B cell (primary cell): ENCODE measurements around the gene SRPX2. TPM values are rescaled to one million over a fixed set of nuclear protein-coding genes. Genes with fewer than 3 reads are reported as not detected.

Experiments
- ATAC-seq: fragments of 200-7000 bp; cut with Tn5 transposase; one replicate; pipeline ENCODE4 v1.10.0; 2021; ENCODE audit warnings: low read depth, mild to moderate bottlenecking, moderate number of reproducible peaks, moderate library complexity
- CTCF ChIA-PET: fragments of 350-600 bp; sonication (Branson Sonifier 250); formaldehyde crosslinking; loops from one replicate; lab custom pipeline; 2021; ENCODE audit warnings: antibody characterized with exemption, inconsistent platforms; lab: Charles Lee
- POLR2A ChIA-PET: fragments of 350-600 bp; sonication (Branson Sonifier 250); formaldehyde crosslinking; loops from one replicate; lab custom pipeline; 2021; ENCODE audit warnings: antibody characterized with exemption; lab: Charles Lee
- DNase-seq: peaks from one replicate; pipeline ENCODE4 v3.0.0; 2013
- H2AFZ ChIP-seq: 2 replicates; pipeline ENCODE4 v1.6.1; 2012; ENCODE audit warnings: mild to moderate bottlenecking, low read depth, low read length; ENCODE audit not compliant: insufficient read depth, poor library complexity, severe bottlenecking
- H3K27ac ChIP-seq, 2 donors: 1 replicate in 1 of 2; 2 replicates in 1 of 2; pipeline ENCODE4 v1.5.1; 2012 to 2013; ENCODE audit warnings: low read length in 2 of 2, mild to moderate bottlenecking in 2 of 2, moderate library complexity in 1 of 2
- H3K27me3 ChIP-seq, 4 experiments: fragments of 200-600 bp in 1 of 4; sonication (generic) in 1 of 4; replicated peaks in 1 of 4; 1 replicate in 2 of 4; 2 replicates in 2 of 4; pipeline versions ENCODE4 v1.6.1 to v1.7.0; 2013 to 2016; ENCODE audit warnings: low read length in 3 of 4, mild to moderate bottlenecking in 2 of 4, mixed read lengths in 1 of 4, moderate library complexity in 1 of 4; ENCODE audit not compliant: insufficient read depth in 4 of 4, control insufficient read depth in 3 of 4; ENCODE audit errors: control extremely low read depth in 1 of 4
- H3K36me3 ChIP-seq, 2 experiments: replicated peaks in 1 of 2; 1 replicate in 1 of 2; 2 replicates in 1 of 2; pipeline versions ENCODE4 v1.6.1 to v1.7.1; 2013; ENCODE audit warnings: low read length in 1 of 2; ENCODE audit not compliant: insufficient read depth in 2 of 2, control insufficient read depth in 1 of 2; ENCODE audit errors: control extremely low read depth in 1 of 2, extremely low read depth in 1 of 2
- H3K4me1 ChIP-seq, 2 donors: fragments of 200-600 bp in 1 of 2; sonication (generic) in 1 of 2; 1 replicate in 1 of 2; 2 replicates in 1 of 2; pipeline versions ENCODE4 v1.5.1 to v1.6.1; 2013 to 2017; ENCODE audit warnings: low read length in 2 of 2; ENCODE audit not compliant: control insufficient read depth in 2 of 2, insufficient read depth in 2 of 2
- H3K4me2 ChIP-seq: replicated peaks from 2 replicates; pipeline ENCODE3; 2012; ENCODE audit warnings: mild to moderate bottlenecking, low read depth, low read length; ENCODE audit not compliant: poor library complexity, severe bottlenecking
- H3K4me3 ChIP-seq, 5 experiments: fragments of 200-600 bp in 1 of 5; sonication (generic) in 1 of 5; 1 replicate in 3 of 5; 2 replicates in 2 of 5; pipeline versions ENCODE4 v1.5.1 to v1.7.0; 2011 to 2016; ENCODE audit warnings: low read length in 4 of 5, mild to moderate bottlenecking in 4 of 5, low read depth in 2 of 5, control low read depth in 1 of 5, moderate library complexity in 1 of 5; ENCODE audit not compliant: insufficient read depth in 1 of 5; ENCODE audit errors: control extremely low read depth in 1 of 5, extremely low read depth in 1 of 5
- H3K79me2 ChIP-seq: fragments of 200-600 bp; sonication (generic); one replicate; pipeline ENCODE4 v1.6.0; 2016; ENCODE audit warnings: low read length; ENCODE audit not compliant: control insufficient read depth, insufficient read depth
- H3K9ac ChIP-seq: fragments of 200-600 bp; sonication (generic); 2 replicates; pipeline ENCODE4 v1.6.1; 2017; ENCODE audit warnings: mild to moderate bottlenecking, low read length, moderate library complexity
- H3K9me3 ChIP-seq, 3 donors: one replicate each; pipeline versions ENCODE4 v1.6.1 to v1.7.1; 2013; ENCODE audit warnings: low read length in 2 of 3; ENCODE audit not compliant: control insufficient read depth in 2 of 3, insufficient read depth in 1 of 3; ENCODE audit errors: control extremely low read depth in 1 of 3
- H4K20me1 ChIP-seq: 2 replicates; pipeline ENCODE4 v1.6.0; 2012; ENCODE audit warnings: mild to moderate bottlenecking, low read length; ENCODE audit not compliant: insufficient read depth, control insufficient read depth, poor library complexity, severe bottlenecking
- H3K27ac Mint-ChIP-seq: one replicate; pipeline ENCODE4 v1.8.0; 2021; ENCODE audit warnings: mixed read lengths
- H3K27me3 Mint-ChIP-seq: one replicate; pipeline ENCODE4 v1.8.0; 2021; ENCODE audit warnings: mixed read lengths
- H3K4me1 Mint-ChIP-seq: one replicate; pipeline ENCODE4 v1.8.0; 2021; ENCODE audit warnings: mixed read lengths
- H3K4me3 Mint-ChIP-seq: one replicate; pipeline ENCODE4 v1.8.0; 2021; ENCODE audit warnings: mixed read lengths
- H3K9me3 Mint-ChIP-seq: one replicate; pipeline ENCODE4 v1.8.0; 2022; ENCODE audit warnings: mixed read lengths; ENCODE audit not compliant: insufficient read depth
- EZH2 ChIP-seq: IDR thresholded peaks from 2 replicates; pipeline ENCODE4 v1.6.1; 2012; ENCODE audit warnings: borderline replicate concordance, low read depth, mild to moderate bottlenecking, moderate library complexity, low read length; ENCODE audit not compliant: insufficient read depth, poor library complexity, severe bottlenecking
- WGBS: methylation state at CpG from one replicate; pipeline ENCODE4 v1.1.5; 2013; ENCODE audit warnings: missing lambda C conversion rate; ENCODE audit not compliant: insufficient coverage; 5-methylcytosine and 5-hydroxymethylcytosine counted together
- intact Hi-C: fragments of 100-400 bp; cut with micrococcal nuclease; formaldehyde crosslinking; loops from one replicate; pipeline ENCODE4 v1.10.0; 2022
- polyA plus RNA-seq: library from polyadenylated mRNA; depleted of rRNA; stranded (reverse); fragments of >200 nt; gene quantifications from 2 replicates; pipeline ENCODE4 v1.2.3, GENCODE V29; 2012
- total RNA-seq, 2 donors: library from RNA; stranded (reverse); fragments of 120-200 nt in 1 of 2; gene quantifications; 1 replicate in 1 of 2; 2 replicates in 1 of 2; pipeline versions ENCODE4 v1.2.3 to v1.2.4, GENCODE V29; 2013 to 2022
- TF ChIP-seq, protein P1 (sequence below): fragments of 200-600 bp; IDR thresholded peaks from one replicate; pipeline ENCODE4 v1.8.0; 2022; ENCODE audit warnings: antibody characterized with exemption, mild to moderate bottlenecking

SRPX2 gene
- total and polyA plus RNA-seq, 2 donors (not counting 1 experiment from before 2014, with no cell fraction given), result not detected

DNA sequence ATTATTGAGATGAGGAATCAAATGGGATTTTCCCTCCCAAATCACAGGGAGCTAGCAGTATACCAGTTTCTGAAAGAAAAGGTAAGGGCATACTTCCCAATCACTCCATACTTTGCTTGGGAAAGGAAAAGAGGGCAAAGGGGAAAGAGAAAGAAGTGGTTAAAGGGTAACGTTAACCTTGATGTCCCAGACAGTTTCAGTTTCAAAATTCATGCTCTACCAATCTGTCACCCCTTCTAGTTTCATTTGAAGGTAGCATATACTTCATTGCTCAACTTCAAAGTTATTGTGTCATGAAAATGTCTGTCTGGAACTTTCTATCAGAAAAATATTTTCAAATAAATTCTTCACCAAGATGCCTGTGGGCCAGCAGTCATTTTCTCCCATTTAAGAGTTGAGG, 43.2 kb upstream of the SRPX2 start:
- H3K4me3 ChIP-seq, result no peak overlapping the region
- Mint-ChIP-seq H3K9me3 (no peaks in the 10 kb centered on the region), H3K27me3 (peaks cover 8% of the 10 kb centered on the region), H3K4me3 (no peak overlapping the region), H3K27ac (no peak overlapping the region), H3K4me1 (peaks cover 7% of the 10 kb centered on the region)
- intact Hi-C loops, result no loop called here
- H3K9ac ChIP-seq, result no peak overlapping the region
- WGBS, result no CpG with 5 or more reads among the region's 1 CpG
- H3K9me3 ChIP-seq, result no peaks in the 10 kb centered on the region
- H3K79me2 ChIP-seq, result no peaks in the 10 kb centered on the region
- H3K27me3 ChIP-seq, result peaks cover 0 to 3% (median 0%) of the 10 kb centered on the region in 4 experiments
- ChIA-PET CTCF (no interaction called here), POLR2A (no interaction called here)
- TF ChIP-seq, protein P1, sequence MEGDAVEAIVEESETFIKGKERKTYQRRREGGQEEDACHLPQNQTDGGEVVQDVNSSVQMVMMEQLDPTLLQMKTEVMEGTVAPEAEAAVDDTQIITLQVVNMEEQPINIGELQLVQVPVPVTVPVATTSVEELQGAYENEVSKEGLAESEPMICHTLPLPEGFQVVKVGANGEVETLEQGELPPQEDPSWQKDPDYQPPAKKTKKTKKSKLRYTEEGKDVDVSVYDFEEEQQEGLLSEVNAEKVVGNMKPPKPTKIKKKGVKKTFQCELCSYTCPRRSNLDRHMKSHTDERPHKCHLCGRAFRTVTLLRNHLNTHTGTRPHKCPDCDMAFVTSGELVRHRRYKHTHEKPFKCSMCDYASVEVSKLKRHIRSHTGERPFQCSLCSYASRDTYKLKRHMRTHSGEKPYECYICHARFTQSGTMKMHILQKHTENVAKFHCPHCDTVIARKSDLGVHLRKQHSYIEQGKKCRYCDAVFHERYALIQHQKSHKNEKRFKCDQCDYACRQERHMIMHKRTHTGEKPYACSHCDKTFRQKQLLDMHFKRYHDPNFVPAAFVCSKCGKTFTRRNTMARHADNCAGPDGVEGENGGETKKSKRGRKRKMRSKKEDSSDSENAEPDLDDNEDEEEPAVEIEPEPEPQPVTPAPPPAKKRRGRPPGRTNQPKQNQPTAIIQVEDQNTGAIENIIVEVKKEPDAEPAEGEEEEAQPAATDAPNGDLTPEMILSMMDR, result no peak
- no peak for TF ChIP-seq EZH2
- no peaks in the 10 kb centered on the region for H3K36me3 ChIP-seq
- H4K20me1 ChIP-seq, result no peaks in the 10 kb centered on the region
- no peak overlapping the region for H3K27ac ChIP-seq
- no peak overlapping the region for H3K4me2 ChIP-seq
- no peak for ATAC-seq
- peak; percentile 18 for DNase-seq
- peaks cover 0 to 5% of the 10 kb centered on the region in 2 donors for H3K4me1 ChIP-seq
- H2AFZ ChIP-seq, result no peak overlapping the region

DNA sequence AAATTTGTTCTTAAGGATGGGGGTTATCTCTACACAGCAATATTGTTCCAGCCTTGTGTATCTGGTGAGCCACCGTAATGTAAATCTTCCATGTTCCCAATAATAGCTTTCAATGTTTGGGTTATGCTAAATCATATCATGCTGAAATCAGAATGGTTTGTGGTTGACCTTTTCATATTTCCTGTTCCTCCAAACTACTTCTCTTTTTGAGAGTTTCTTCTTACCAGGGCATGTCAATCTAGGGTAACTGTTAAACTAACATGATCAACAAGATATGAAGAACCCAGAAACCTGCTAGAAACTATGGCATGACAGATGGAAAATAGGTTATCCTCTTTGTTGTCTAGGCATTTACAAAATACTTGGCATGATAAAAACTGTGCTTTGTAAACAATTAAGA, 37.2 kb upstream of the SRPX2 start:
- Mint-ChIP-seq H3K27ac (no peak overlapping the region), H3K27me3 (peaks cover 12% of the 10 kb centered on the region), H3K4me1 (peaks cover 19% of the 10 kb centered on the region), H3K9me3 (no peaks in the 10 kb centered on the region), H3K4me3 (peak overlapping the region; percentile 36)
- peaks cover 0 to 3% (median 0%) of the 10 kb centered on the region in 4 experiments for H3K27me3 ChIP-seq
- ChIA-PET POLR2A (no interaction called here), CTCF (interaction anchor here (0.8 to 1.8 kb wide), 3 partner anchors 8 to 30 kb away, joined by 3 to 6 read pairs (median 4); partner anchors contain the start of gene TSPAN6)
- ATAC-seq (peak; percentile 45), DNase-seq (peak; percentile 38)
- H3K36me3 ChIP-seq, result no peaks in the 10 kb centered on the region
- no peaks in the 10 kb centered on the region for H3K79me2 ChIP-seq
- intact Hi-C loops, result no loop called here
- H3K4me1 ChIP-seq, result peaks cover 15 to 16% of the 10 kb centered on the region in 2 donors
- TF ChIP-seq, protein P1, result no peak
- TF ChIP-seq EZH2, result no peak
- H3K9ac ChIP-seq, result no peak overlapping the region
- no peaks in the 10 kb centered on the region for H4K20me1 ChIP-seq
- H3K4me3 ChIP-seq, result no peak overlapping the region
- H3K9me3 ChIP-seq, result no peaks in the 10 kb centered on the region
- H2AFZ ChIP-seq, result no peak overlapping the region
- H3K27ac ChIP-seq, result no peak overlapping the region
- no CpG with 5 or more reads among the region's 1 CpG for WGBS
- H3K4me2 ChIP-seq, result peak overlapping the region; percentile 24
